Activated CD4-positive, alpha-beta T cell treated with anti-CD3 and anti-CD28 coated beads, Interleukin-2, Interleukin-6, amounts not matched to agents 100 ng/mL and 50 ng/mL, durations not matched to agents 16 hours and 8 hours (primary cell): Measurements from ENCODE around the gene CALHM2.
A peak's percentile ranks its signal among the peaks of the same experiment; 100 is the strongest.

Experiments
- DNase-seq: peaks from one replicate; pipeline ENCODE4 v3.0.0-alpha.2; 2020

Gene CALHM2

DNA sequence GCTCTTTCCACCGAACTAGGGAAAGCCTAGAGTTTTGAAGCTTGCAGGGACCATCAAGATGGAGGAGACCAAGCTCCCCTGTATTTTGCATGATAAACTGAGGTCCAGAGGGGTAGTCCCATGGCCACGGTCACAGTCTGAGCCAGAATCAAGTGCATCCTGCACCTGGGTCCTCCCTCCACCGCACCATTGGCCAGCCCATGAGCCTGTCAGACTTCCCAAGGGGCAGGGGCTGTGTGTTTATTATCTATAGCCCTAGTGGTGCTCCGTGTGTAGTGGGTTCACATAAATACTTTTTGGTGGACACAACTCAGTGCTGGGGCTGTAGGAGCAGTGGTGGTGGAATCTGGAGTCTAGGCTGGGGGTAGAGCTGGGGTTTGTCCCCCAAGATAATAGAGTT lies 23.3 kb upstream of the CALHM2 start:
- no peak for DNase-seq

DNA sequence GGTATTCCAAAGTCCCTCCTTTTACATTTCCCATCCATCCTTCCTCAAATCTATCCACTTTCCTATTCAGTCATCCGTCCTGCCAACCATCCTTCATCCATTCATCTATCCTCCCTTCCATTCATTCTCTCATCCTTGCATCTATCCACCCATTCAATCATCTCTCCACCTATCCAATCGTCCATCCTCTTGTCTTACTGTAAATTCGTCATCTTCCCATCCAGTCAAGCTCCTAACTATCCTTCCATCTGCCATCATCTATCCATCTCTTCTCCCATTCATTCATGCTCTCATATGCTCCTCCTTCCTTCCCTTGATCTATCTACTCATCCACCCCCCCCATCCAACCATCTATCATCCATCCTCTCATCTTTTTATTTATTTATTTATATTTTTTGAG lies 21.9 kb upstream of the CALHM2 start:
- DNase-seq = no peak

DNA sequence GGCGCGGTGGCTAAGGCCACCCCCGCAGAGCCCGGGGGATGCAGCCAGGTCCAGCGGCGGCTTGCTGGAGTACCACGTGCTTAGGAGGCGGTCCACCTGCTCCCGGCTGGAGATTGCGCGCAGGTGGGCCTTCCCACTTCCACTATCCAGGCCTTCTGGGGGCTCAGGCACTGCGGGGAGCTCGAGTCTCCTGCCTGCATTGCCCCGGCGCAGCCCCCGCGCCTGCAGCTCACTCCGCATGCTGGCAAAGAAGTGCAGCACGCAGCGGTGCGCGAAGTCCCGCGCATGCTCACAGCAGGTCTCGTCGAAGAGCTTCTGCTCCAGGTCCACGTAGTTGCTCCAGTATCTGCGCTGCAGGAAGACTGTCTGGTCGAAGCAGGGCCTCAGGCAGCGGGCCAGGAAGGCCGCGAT lies 21.1 kb upstream of the CALHM2 start:
- no peak for DNase-seq

DNA sequence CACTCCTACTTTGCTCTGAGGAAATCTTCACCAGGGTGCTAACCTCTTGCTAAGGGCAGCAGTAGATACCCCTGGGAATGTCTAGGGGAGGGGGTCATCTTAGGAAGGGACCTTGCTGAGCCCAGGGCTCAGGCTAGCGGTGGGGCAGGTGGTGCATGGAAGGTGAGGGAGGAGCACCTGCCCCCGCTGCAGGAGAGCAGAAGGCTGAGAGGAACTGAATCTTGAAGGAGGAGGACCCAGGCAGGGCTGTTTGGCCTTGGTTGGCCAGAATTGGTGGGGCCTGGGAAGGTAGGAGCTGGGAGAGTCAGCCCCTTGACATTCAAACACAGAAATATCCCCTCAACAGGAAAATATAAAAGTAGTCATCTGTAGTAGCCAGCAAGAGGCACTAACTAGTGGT lies 19.8 kb upstream of the CALHM2 start:
- no peak for DNase-seq

DNA sequence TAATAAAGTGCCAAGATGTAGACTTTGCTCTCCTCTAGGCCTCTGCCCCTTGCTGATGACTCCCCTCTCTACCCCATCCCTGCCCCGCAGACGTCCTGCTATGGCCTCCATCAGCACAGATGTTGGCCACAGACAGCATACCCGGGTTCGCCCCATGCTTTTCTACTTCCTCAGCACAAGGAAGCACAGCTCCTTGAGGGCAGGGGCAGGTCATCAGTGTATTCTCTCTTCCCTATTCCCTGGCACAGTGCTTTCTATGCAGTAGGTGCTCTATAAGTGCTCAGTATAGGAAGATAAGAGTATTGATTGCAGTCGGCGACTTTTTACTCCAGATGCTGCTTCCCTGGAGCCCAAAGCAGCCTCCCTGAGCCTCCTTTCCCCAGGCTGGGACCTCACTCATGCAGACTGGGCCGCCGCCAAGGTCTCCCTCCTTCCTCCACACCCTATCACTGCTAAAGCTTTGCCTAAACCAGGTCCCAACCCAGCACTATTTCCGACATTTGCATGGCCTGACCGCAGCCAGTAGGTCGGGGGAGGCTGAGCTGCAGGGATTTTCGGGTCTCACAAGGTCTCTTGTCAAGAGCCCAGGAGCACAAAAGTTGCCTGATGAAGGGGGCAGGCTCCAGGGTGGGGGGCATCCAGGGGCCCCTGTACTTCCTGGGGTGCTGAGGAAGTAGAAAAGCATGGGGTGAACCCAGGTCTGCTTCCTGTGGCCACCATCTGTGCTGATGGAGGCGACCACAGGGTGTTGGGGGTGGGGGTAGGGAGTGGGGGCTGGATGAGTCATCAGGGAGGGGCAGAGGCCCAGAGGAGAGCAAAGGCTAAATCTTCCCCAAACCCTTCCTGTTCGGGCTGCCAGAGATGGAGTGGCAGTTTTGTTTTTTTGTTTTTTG lies 18.8 kb upstream of the CALHM2 start:
- peak; percentile 88 for DNase-seq

DNA sequence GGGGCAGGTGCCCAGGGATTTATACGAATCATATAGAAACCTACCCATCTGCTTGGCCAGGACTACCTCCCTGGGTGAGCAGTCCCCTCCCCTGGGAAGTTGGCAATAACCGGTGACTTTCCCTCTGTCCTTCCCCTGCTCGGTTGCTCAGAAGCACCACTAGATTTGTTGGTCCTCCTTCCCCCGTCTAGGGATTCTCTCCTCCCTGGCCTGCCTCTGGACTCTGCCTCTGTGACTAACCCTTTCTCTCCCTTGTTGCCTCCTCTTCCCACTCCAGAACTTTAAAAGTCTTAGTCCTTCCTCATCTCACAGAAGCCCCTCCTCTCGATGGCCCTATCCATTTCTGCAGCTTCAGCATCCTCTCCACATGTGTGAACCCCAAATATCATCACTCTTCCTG lies 17.0 kb upstream of the CALHM2 start:
- DNase-seq = no peak

DNA sequence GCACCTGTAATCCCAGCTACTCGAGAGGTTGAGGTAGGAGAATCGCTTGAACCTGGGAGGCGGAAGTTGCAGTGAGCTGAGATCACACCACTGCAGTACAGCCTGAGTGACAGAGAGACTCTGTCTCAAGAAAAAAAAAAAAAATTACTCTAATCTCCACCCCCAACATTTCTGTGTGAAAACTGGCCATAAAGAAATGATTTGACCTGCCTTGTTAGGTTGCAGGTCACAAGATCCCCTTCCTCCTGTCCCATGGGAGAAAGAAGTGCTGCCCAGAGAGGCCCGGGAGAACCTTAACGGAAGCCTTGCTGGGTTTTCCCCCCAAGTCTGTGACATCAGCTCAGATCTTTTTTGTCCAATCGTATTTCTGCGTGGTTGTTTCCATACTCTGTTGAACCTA lies 15.2 kb upstream of the CALHM2 start:
- DNase-seq = no peak

DNA sequence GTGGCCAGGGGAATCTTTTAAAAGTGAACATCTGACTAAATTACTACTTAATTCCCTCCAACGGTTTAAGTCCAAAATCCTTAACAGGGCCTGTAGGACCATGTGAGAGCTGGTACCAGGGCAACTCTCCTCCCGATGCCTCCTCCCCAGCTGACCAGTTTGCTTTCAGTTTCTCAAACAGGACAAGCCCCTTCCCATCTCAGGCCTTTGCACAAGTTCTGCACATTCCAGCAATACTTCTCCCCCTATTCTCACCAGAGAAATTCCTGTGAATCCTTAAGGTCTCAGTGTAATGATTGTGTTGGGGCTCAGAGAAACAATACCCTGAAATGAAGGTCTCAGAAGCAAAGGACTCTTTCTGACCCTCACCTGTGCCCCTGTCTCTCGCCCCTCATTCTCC lies 14.6 kb upstream of the CALHM2 start:
- no peak for DNase-seq

DNA sequence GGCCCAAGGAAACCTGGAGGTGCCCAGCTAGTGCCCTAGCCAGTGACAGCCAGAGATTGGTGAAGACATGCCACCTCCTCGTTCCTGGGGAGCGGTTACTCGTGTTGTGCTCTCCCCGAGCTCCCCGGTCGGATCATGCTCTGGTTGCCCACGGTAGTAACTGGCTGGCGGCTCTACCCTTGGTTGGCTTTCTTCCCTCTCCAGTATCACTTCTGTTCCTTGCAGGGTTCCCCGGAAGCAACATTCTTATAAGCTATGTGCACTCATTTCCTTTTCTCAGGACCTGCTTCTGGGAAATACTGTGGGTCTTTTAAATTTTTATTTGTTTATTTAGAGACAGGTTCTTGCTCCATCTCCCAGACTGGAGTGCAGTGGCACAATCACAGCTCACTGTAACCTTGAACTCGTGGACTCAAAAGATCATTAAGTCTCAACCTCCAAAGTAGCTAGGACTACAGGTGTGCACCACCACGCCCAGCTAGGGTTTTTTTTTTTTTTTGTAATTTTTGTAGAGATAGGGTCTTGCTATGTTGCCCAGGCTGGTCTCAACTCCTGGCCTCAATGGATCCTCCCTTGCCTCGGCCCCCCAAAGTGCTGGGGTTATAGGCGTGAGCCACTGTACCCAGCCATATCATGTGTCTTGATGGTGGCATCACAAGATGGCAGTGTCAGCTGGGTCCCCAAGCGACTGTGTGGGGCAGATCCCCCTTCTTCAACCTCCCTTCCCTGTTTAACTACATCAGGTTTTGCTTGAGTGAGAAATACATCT lies 13.4 kb upstream of the CALHM2 start:
- no peak for DNase-seq

DNA sequence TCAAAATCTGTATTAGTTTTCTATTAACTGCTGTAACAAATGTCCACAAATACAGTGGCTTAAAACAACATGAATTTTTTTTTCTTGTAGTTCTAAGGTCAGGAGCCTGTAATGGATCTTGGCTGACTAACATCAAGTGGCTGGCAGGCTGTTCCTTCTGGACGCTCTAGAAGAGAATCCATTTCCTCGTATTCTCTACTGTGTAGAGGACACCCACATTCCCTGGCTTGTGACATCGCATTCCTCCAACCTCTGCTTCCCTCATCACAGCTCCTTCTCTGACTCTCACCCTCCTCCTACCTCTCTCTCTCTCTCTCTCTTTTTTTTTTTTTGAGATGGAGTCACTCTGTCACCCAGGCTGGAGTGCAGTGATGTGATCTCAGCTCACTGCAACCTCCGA lies 11.3 kb upstream of the CALHM2 start:
- no peak for DNase-seq

DNA sequence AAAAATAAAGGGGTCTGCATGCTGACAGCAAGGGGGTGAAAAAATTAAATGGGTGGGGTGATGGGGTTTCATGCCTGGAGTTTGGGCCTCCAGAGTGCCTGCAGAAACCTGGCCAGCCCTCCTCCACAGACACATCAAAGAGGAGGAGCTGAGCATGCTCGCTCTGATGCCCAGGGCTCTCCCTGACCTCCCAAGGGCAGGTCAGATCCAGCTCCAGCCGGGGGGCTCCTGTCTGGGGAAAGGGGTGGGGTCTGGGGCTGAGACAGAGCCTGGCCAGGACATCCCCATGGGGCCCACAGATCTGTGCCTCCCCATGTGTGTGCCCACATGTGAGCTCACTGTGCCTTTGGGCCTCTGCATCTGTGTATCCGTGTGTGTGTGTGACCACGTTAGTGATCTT lies 7.4 kb upstream of the CALHM2 start:
- no peak for DNase-seq

DNA sequence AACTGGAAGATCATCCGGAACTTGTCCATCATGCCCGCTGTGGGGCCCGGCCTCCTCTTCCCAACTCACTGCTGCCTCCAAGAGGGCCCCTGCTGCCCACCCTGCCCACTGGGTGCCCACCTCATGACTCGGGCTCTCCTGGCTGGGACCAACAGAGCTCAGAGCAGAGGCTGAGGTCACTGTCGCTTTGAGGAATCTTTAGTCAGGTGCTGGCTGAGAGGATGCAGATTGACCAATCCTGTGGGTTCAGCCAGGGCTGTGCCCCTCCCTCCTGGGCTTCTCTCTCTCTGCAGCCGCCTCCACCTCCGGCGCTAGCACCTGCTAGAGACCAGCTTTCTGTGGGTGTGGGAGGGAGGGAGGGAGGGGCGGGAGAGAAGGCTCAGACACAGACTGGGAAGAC lies 6.5 kb upstream of the CALHM2 start, which contains the start of gene CALHM1:
Gene CALHM1, minus strand, starts transcription at position 181 of the 400 bp plus-strand sequence. Its CDS starts 149 bp downstream, at position 32.
- DNase-seq = no peak

DNA sequence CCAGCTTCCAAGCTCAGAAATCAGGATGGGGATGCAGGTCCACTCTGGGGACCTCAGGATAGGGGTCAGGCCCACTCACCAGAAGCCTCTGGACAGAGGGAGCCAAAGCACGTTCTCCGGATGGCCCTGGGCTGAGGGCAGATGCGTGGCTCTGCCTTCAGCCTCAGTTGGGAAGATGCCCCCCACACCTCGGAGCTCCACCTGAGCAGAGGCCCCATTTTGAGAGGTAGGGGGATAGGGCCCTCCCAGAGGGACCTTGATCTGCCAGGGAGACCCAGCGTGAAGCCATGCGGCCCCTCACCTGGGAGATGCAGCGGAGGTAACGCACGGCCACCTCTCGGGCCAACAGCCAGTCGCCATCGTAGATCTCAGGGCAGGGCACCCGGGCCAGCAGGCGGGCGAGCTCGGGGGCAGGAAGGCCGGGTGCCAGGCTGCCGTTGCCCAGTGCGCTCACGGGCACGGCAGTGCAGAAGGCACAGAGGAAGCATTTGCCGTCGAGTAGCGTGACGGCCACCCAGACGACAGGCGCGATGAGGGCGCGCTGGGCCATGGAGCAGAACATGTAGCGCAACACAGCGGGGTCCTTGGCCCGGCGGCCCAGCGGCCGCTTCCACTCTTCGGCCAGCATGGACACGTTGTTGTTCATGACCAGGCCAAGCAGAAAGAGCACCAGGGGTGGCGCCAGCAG lies 5.9 kb upstream of the CALHM2 start:
- no peak for DNase-seq

DNA sequence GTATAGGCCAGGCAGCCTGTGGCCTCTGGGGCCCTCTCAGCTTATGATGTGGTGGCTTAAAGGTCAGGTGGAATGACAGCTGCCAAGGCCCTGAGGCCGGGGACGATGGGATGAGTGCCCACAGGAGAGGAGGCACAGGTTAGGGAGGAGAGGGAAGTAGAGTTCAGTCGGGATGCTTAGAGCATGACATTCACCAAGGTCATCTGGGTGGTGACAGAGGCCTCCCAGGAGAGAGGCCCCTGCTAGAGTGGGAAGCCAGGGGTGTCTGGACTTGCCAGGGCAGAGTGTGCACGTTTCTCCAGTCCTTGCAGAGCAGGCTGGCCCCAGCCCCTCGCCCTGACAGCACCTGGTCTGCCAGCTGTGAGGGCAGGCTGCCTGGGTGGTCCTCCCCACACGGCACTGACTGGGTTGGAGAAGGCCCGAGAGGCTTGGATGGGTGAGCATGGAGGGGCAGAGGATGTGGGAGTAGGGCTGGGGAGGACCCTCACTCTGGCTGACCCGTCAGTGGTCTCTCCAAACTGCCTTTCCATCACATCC lies 5.1 kb upstream of the CALHM2 start:
- DNase-seq = no peak

DNA sequence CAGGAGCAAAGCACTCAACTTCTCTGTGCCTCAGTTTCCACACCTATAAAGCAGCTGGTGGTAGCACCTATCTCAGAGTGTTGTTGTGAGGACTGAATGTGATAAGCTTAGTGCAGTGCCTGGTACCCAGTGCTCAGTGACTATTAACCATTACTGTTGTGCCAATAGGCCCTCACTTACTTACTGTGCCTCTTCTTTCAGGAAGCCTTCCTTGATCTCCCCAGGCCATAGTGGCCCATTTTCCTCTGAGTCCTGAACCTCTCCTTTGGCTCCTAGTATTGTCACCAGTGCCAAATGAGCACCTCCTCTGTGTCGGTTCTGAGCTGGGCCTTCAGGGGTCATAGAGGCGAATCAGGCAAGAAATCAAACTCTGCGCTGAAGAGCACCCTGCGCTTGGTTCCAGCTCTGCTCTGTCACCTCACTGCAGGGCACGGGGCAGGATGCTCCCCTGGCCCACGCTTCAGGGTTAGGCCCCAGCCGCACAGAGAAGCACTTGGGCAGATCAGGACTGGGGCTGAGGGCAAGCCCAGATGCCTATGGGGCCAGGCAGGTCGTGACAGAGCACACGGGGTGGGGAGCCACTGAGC lies 4.0 kb upstream of the CALHM2 start:
- no peak for DNase-seq

DNA sequence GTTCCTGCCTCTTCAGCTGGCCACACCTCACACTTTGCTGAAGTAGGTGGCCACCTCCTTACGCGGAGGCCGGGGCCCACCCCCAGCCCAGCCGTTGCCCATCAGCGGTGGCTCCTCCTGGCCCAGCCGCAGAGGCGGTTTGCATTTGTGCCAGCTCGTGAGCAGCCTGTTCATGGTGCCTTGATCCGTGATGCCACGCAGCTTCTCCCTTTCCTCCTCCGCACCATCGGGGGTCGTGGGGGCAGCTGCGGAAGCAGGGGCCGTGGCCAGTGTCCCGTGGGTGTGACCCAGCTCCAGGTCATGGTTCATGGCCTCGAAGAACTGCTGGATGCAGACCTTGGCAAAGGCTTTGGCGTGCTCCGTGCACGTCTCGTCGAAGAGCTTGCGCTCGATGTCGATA lies 3.1 kb upstream of the CALHM2 start:
- DNase-seq = no peak

DNA sequence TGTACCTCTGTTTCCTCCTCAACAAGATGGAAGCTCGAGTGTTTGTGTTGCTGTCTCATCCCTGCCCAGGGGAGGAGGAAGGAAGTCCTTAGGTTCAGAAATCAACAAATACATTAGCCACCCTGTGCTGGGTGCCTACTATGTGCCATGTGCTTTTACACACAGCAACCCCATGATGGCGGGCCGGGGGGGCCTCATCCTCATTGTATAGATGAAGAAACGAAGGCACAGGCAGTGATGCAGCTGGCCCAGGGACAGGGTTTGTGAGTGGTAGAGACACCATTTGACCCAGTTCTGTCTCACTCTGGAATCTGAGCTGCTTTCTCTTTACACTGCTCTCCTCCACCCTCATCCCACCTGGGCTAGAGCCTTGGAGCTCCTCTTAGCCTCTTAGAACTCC lies 1.9 kb upstream of the CALHM2 start:
- DNase-seq = no peak

DNA sequence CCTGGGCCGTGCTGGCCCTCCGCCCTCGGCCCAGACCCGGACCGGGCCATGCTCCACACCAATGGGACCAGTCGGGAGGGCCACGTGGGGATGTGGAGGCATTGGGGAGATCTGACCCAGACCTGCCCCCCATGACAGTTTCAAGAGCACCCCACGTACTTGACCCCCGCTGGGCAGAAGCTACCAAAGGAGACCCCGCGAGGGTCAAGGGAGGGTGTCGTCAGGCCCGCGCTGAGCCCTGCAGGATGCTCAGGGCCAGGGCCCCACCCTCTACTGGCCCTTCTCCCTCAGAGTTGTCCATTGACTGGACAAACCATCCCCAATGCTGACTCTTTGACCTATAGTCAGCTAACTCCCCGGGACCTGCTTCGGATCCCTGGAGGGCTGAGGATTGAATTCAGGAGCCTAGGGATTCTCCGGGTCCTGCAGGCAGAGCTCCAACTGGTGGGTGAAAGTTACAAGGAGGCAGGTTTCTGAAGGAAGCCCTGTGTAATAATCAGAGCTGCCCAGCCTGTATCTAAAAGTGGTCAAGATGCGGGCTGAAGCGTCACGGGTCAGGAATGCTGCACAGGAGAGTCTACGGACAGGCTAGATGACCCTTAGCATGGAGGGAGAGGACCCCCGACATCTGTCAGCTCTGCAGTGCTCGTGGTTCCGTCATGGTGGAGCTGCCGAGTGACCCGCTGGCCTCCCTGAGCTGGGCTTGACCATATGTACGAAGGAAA lies 498 bp upstream of the CALHM2 start:
- no peak for DNase-seq

DNA sequence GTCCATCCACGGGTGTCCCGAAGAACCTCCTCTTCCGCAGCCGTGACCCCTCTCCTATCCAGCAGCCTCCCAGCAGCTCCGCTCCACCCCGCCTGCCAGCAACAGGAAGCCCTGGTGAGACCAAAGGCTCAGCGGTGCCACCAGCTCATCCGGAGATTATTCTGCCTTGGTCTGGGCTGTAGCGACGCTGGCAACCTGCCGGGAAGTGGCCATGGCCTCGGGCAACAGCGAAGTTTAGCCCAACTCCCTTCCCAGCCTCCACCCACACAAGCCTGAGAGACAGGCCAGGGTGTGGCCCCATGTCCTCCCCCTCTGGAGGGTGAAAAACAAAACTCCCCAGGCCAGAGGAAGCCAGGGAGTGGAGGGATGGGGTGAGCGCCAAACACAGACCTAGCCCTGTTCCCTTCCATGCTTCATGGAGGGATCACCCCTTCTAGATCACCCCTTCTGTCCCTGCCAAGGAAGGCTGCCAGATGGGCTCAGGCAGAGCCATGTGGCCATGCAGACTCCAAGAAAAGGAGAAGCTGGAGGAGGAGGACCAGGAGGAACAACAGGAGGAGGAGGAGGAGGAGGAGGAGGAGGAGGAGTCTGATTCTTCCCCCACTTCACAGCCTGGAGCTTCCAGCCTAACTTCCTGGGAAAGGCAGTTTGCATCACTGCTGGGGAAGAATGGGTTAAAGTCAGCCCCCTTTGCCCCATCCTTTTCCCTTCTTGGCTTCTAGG lies 918 bp downstream of the CALHM2 start:
- peak; percentile 69 for DNase-seq

DNA sequence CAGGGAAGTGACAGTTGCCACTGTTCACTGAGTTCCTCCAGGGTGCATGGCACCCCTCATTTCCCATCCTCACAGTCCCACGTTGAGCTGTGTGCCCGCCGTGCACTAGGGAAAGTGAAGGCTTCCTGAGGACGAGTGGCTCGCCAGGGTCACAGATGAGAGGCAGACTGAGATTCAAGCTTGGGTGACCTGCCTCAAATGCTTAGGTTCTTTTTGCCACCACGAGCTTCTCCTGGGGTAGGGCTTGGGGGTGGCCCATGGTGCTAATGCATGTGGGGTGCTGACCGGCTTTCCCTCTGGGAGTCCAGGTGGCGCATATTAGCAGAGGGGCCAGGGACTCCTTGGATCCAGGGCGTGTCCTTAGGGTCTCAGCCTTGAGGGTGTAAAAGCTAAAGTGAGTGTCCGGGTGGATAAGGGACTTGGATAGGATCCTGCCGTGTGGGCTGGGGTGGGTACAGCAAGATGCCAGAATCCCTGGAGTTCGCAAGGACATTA lies 1.9 kb downstream of the CALHM2 start:
- no peak for DNase-seq
